WI38 (cell line): ENCODE results near the gene HSPA12A.

Source experiments
- H3K4me3 ChIP-seq: 2 replicates; pipeline ENCODE4 v1.5.1; 2011; ENCODE audit warnings: low read depth, mild to moderate bottlenecking, control low read depth, low read length
- TF ChIP-seq, protein P1 (sequence below): IDR thresholded peaks from 2 replicates; pipeline ENCODE4 v1.5.1; 2012; ENCODE audit warnings: low read depth, mild to moderate bottlenecking, control low read depth, low read length

HSPA12A gene

DNA sequence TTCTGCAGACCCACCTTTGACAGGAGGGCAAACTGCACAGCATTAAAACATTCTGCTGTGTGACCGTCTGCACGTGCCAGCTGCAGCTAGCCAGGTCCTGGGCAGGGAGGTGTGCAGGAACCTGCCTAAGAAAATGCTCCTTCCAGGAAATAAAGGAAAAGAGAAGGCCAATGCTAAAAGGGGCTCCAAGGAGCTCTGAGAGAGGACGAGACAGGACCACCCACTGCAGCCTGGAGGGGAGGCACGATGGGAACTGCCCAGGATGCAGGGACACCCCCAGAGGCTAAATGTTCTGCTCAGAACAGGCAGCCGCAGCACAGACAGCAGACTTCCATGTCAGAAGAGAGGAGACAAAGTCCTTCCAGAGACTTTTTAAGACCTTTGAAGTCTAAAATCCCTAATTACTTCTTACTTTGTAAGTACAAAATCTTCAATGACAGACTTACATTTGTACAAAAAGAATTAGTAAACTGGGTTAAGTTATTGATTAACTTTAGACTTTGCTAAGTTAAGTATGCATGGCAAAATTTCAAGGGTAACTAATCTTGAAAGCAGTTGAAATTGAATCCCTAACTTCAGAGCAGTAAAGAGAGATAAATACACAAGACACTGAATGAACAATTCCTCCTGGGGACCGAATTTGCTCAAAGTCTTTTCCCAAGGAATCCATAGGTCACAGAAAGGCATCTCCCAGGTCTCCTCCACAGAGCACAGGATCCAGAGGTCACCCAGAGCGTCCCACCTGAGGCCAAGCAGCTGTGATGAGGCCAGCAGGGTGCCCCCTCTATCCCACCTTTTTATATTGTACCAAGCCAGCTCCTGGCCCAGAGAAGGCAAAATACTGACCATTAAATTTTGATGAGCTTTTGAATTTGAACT is 21.5 kb downstream of the HSPA12A start:
- H3K4me3 ChIP-seq = no peak overlapping the region
- TF ChIP-seq, protein P1, sequence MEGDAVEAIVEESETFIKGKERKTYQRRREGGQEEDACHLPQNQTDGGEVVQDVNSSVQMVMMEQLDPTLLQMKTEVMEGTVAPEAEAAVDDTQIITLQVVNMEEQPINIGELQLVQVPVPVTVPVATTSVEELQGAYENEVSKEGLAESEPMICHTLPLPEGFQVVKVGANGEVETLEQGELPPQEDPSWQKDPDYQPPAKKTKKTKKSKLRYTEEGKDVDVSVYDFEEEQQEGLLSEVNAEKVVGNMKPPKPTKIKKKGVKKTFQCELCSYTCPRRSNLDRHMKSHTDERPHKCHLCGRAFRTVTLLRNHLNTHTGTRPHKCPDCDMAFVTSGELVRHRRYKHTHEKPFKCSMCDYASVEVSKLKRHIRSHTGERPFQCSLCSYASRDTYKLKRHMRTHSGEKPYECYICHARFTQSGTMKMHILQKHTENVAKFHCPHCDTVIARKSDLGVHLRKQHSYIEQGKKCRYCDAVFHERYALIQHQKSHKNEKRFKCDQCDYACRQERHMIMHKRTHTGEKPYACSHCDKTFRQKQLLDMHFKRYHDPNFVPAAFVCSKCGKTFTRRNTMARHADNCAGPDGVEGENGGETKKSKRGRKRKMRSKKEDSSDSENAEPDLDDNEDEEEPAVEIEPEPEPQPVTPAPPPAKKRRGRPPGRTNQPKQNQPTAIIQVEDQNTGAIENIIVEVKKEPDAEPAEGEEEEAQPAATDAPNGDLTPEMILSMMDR = no peak

DNA sequence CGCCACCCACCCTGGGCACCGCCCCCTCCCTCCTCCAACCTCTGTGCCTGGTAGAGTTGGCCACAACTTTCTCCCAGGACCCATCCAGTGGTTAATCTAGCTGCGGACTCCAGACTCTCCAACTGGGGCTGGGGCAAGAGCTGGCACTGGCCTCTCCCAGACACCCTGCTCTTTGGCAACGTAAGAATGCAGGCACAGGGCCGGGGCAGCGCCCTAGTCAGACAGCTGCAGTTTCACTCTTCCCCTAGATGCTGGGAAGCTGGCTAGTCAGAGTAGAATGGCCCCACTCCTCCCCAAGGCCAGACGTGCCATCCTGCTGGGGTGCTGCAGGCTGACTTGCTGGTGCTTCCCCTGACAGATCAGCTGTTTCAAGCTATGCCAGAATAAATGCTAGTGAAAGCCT is 22.1 kb downstream of the HSPA12A start:
- TF ChIP-seq, protein P1 = no peak
- no peak overlapping the region for H3K4me3 ChIP-seq

DNA sequence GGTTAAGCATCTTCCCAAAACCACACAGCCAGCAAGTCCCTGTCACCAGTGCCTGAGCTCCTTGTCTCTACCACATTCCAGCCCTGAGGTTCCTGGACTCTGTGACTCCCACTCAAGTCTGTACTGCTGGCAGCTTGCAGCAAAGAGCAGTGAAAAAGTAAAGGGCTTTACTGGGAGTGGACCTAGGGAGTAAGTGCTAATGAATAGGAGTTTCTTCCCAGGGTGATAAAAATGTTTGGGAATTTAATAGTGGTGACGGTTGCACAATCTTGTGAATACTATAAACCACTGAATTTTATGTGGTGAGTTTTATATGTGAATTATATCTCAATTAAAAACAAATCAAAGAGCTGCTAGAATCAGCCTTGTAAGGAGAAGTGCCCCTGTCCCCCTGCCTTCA is 22.6 kb downstream of the HSPA12A start:
- H3K4me3 ChIP-seq = no peak overlapping the region
- TF ChIP-seq, protein P1 = no peak

DNA sequence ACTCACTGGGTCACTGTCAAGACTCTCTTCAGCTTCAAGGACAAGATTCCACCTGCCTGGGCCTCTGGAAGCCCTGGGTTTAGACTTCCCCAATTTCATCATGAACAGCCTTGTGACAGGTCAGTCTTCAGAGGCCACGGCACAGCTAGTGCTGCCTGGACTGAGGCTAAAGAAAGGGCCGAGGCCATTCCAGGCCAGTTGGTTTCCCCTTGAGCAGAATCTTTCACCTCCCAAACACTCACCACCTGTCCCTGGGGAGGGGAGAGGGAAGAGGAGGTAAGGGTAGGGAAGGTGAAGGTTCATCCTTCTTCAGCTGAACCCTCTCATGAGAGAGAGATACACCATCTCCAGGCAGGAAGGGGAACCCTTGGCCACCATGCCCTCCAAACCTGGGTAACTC is 24.3 kb downstream of the HSPA12A start:
- TF ChIP-seq, protein P1 = no peak
- H3K4me3 ChIP-seq = no peak overlapping the region

DNA sequence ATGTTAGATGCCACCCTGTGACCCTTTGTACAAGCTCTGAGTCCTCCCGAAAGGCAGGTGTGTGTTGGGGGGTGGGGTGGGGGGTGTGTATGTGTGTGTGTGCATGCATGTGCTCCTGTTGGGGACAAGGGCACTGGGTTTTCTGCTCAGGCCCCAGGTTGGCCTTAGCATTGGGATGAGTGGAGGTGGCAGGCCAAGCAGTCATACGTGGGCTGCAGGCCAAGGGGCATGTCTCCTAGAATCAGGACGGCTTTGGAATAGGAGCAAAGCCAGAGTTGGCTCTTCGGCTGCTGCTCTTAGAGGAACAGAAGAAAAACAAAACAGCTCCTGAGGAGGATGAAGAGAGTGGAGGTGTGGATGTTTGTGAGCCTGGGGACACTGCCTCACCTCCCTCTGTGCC is 26.0 kb downstream of the HSPA12A start:
- TF ChIP-seq, protein P1 = no peak
- H3K4me3 ChIP-seq = no peak overlapping the region

DNA sequence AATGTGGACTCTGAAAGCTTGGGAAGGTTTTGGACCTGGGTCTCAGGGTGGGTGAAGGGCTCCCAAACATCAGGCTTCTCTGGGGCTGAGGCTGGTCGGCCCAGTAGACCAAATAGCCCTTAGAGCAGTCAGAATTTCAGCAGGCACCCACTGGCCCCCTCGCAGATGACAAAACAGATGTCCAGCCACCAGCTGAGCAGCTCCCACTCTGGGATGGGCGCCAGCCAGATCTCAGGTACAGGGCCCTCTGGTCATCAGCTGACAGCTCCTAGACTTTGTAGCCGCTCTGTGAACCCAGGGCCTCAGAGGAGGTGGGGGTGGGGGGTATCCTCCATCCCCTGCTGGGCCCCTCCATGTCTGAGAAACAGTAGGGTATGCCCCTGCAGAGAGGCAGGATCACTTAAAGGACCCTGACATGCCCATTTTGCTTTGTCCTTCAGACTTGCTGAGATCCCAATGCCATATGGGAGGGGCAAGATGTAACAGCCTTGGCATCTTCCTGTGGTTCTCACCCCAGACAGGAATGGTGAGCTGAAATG is 26.5 kb downstream of the HSPA12A start:
- no peak overlapping the region for H3K4me3 ChIP-seq
- TF ChIP-seq, protein P1 = no peak

DNA sequence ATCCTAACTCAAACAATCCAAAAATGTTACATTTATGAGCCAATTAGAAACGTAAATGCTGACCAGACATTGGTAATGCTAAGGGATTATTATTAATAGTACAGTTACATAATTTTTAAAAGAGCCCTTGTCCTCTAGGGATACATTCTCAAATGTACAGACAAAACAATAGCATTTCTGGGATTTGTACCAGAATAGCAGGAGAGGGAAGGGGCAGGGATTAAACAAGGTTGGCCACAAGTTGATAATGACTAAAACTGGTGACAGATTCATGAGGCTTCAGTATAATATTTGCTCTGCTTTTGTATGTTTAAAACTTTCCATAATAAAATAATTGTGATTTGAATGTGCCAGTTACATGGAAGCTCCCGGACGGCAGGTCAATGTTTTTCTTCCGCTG is 27.0 kb downstream of the HSPA12A start:
- H3K4me3 ChIP-seq = no peak overlapping the region
- TF ChIP-seq, protein P1 = no peak
